Glomerular visceral epithelial cell (primary cell): ENCODE measurements around the gene HMOX1.
"Not testable (repeated sequence)": the region's sequence is repeated elsewhere in the genome, so short reads cannot be mapped to it uniquely, and the experiment has no call there.

ENCODE experiments used
- DNase-seq: peaks from one replicate; pipeline ENCODE4 v3.0.0-alpha.2; 2016; ENCODE audit errors: extremely low spot score

Gene HMOX1

GRCh38 chr22:35380013-35380412, 883 bp upstream of the HMOX1 start:
- DNase-seq: no peak

GRCh38 chr22:35381424-35382009, 621 bp downstream of the HMOX1 start:
- DNase-seq: no peak

- DNase-seq: no peak
Measured at GRCh38 chr22:35383679-35384071, 2.8 kb downstream of the HMOX1 start.

- no peak for DNase-seq
Measured at GRCh38 chr22:35384527-35384926, 3.6 kb downstream of the HMOX1 start.

- no peak for DNase-seq
Measured at GRCh38 chr22:35384975-35385588, 4.2 kb downstream of the HMOX1 start.

GRCh38 chr22:35386670-35387288, 5.9 kb downstream of the HMOX1 start:
- DNase-seq: no peak

- DNase-seq: no peak
Measured at GRCh38 chr22:35390933-35391332, 10.0 kb downstream of the HMOX1 start.

- DNase-seq: no peak
Measured at GRCh38 chr22:35392357-35392756, 11.5 kb downstream of the HMOX1 start.

GRCh38 chr22:35393116-35394010, 12.5 kb downstream of the HMOX1 start:
- no peak for DNase-seq

- no peak for DNase-seq
Measured at GRCh38 chr22:35394011-35394312, 13.1 kb downstream of the HMOX1 start.

- DNase-seq: no peak
Measured at GRCh38 chr22:35394810-35395563, 14.1 kb downstream of the HMOX1 start.

GRCh38 chr22:35396622-35397021, 15.7 kb downstream of the HMOX1 start:
- DNase-seq: not testable (repeated sequence)

GRCh38 chr22:35397095-35397904, 16.4 kb downstream of the HMOX1 start:
- peak; percentile 59 for DNase-seq

- DNase-seq: no peak
Measured at GRCh38 chr22:35398591-35398973, 17.7 kb downstream of the HMOX1 start.

GRCh38 chr22:35399114-35399677, 18.3 kb downstream of the HMOX1 start:
- no peak for DNase-seq

- DNase-seq: peak; percentile 97
Measured at GRCh38 chr22:35399678-35400500, 19.0 kb downstream of the HMOX1 start, which contains the start of gene MCM5. Gene MCM5 (plus strand): TSS chr22:35400140. CDS start chr22:35400439, 299 bp downstream.

GRCh38 chr22:35400501-35400790, 19.6 kb downstream of the HMOX1 start:
- no peak for DNase-seq

GRCh38 chr22:35401863-35402262, 21.0 kb downstream of the HMOX1 start:
- no peak for DNase-seq

- DNase-seq: no peak
Measured at GRCh38 chr22:35403356-35403755, 22.5 kb downstream of the HMOX1 start.

- DNase-seq: no peak
Measured at GRCh38 chr22:35404176-35404575, 23.3 kb downstream of the HMOX1 start.
